ENCODE data around the gene GPALPP1.

The GPALPP1 gene

GRCh38 chr13:44967704-44968433, 21.5 kb upstream of the GPALPP1 start:
- DNase-seq (ENCODE audit: extremely low read depth, low read depth): no peak
- TF ChIP-seq CTCF (IDR thresholded peaks at IDR 0.05; ENCODE audit: low read depth, low read length): peak; percentile 39

GRCh38 chr13:44968434-44968815, 20.9 kb upstream of the GPALPP1 start:
- no peak for TF ChIP-seq CTCF (IDR thresholded peaks at IDR 0.05; ENCODE audit: low read depth, low read length)
- no peak for DNase-seq (ENCODE audit: extremely low read depth, low read depth)

GRCh38 chr13:44969551-44970484, 19.5 kb upstream of the GPALPP1 start:
- TF ChIP-seq CTCF (IDR thresholded peaks at IDR 0.05; ENCODE audit: low read depth, low read length): peak; percentile 72
- DNase-seq (ENCODE audit: extremely low read depth, low read depth): peak; percentile 37

- DNase-seq (ENCODE audit: extremely low read depth, low read depth): no peak
- no peak for TF ChIP-seq CTCF (IDR thresholded peaks at IDR 0.05; ENCODE audit: low read depth, low read length)
Measured at GRCh38 chr13:44971656-44972595, 17.4 kb upstream of the GPALPP1 start.

GRCh38 chr13:44972956-44973581, 16.3 kb upstream of the GPALPP1 start:
- DNase-seq (ENCODE audit: extremely low read depth, low read depth): no peak
- TF ChIP-seq CTCF (IDR thresholded peaks at IDR 0.05; ENCODE audit: low read depth, low read length): peak; percentile 45

GRCh38 chr13:44974056-44974793, 15.1 kb upstream of the GPALPP1 start:
- DNase-seq (ENCODE audit: extremely low read depth, low read depth): no peak
- TF ChIP-seq CTCF (IDR thresholded peaks at IDR 0.05; ENCODE audit: low read depth, low read length): no peak

Measured in AG09319 (cell line).